HG02623 (cell line): Measurements from ENCODE around the gene RBM6.
"Not testable (repeated sequence)": the region's sequence is repeated elsewhere in the genome, so short reads cannot be mapped to it uniquely, and the experiment has no call there.

Source experiments
- ATAC-seq: cut with Tn5 transposase; IDR thresholded peaks from one replicate; pipeline ENCODE4 v1.9.1; 2021; ENCODE audit warnings: moderate library complexity; ENCODE audit not compliant: unreplicated experiment

The RBM6 gene

DNA sequence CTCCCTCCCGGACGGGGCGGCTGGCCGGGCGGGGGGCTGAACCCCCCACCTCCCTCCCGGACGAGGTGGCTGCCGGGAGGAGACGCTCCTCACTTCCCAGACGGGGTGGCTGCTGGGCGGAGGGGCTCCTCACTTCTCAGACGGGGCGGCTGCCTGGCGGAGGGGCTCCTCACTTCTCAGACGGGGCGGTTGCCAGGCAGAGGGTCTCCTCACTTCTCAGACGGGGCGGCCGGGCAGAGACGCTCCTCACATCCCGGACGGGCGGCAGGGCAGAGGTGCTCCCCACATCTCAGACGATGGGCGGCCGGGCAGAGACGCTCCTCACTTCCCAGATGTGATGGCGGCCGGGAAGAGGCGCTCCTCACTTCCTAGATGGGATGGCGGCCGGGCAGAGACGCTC is 145.0 kb downstream of the RBM6 start:
- ATAC-seq: not testable (repeated sequence)

DNA sequence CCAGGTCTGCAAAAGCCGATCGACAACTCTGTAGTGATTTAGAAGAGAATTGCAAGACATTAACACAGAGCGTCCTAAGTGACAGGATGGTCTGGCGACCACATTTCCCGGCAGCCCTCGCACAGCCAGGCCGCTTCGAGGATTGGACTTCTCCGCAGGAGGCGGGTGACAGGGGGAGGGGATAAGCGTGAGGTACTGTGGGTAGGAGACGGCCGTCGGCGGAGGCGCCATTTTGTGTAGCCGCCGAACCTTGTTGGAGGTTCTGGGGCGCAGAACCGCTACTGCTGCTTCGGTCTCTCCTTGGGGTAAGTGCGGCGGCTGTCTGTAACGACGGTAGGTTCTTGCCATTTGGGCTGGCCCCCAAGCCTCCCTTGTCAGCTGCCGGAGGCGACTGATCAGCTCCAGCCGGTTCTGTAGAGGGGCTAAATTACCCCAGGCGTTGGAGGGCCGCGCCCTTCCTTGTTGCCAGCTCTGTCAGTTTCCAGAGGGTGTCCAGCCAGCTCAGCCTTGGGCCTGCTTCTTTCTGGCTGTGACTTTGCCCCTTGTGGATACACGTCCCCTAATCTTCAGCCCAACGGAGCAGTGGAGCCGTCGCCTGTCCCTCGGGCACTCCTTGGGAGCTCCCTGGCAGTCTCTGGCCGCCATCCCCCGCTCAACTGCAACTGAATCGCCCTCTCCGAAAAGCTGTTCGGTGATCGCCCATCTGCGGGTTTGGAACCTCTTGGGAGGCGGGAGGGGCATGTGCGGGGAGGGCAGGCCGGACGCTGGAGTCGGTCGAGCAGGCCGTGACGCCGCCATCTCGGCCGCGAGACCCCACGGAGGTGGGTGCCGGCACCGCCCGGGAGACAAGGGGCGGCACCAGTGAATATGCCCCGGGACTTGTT is 149.0 kb downstream of the RBM6 start, which contains the start of gene RBM5:
Gene RBM5 (plus strand): TSS at position 195 of the 884 bp plus-strand sequence. CDS start 1,516 bp downstream, outside the sequence.
- peak; percentile 99 for ATAC-seq

DNA sequence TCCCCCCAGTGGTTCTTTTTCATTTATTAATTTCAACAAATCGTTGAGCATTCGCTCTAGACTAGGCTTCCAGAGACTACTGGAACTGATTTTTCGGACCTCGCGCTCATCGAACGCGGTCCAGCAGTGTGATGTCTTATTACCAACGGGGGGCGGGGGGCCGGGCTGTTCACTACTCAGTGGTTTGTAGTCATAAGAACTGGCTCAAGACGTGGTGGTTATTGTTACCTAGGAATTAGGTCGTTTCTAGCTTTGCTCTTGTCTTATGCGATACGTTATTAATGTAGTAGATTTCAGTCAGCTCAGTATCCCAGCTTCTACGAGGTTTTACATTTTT is 149.6 kb downstream of the RBM6 start:
- ATAC-seq: no peak

DNA sequence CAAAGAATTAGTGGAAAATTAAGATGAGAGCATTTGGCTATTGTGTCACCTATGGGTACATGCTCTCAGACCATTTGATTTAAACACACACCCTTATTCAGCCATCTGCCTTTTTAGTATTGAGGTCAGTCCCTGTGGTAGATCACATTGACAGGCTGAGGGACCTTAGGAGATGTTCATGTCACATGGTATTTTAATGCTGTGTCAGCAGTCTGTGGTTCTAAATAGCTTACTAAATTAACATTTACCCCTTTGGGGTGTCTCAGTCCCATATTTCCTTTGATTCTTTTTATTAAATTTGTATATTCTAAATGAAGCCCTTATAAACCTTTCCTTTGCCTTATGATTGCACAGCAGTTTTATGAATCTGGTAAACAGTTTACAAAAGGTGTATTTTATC is 151.0 kb downstream of the RBM6 start:
- no peak for ATAC-seq

DNA sequence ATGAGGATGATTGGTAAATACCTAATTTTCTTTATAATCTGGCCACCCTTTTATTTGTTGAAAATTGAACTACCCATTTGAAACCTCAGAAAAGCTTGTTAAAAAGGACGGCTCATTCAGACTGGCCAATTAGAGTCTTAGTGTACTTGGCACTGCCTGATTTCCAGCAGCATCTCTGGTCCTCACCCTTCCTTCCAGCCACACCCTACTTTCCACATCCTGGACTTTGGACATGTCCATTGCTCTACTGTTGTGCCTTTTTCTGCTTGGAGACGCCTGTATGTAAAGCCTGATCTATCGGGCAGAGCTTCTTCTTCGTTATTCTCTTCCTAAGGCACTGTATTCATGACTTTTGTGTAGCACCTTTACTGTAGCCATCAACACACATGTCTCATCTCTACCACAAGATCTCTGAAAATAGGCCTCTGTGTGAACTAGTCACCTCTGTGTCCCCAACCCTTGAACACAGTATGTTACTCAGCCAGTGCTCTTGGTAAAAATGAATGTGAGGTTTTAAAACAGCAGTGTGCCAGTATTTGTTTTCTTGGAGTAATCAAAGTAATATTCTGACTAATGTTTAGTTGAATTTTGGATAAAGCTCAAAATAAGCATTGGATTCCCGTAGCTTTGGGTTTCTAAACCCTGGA is 155.5 kb downstream of the RBM6 start:
- ATAC-seq: no peak

DNA sequence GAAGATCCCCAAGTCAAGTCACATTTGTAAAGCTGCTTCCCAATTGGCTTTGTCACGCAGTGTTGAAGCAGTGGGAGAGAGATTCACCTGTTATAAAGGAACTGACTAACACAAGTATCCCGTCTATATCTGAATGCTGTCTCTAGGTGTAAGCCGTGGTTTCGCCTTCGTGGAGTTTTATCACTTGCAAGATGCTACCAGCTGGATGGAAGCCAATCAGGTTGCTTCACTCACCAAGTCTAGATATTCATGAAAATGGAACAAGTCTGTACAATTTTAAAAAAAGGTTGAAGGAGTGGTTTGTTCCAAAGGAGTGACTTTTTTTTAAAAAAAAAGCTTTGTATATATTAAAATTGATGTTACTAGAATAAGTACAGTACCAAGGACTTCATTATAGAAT is 160.4 kb downstream of the RBM6 start:
- ATAC-seq: no peak

DNA sequence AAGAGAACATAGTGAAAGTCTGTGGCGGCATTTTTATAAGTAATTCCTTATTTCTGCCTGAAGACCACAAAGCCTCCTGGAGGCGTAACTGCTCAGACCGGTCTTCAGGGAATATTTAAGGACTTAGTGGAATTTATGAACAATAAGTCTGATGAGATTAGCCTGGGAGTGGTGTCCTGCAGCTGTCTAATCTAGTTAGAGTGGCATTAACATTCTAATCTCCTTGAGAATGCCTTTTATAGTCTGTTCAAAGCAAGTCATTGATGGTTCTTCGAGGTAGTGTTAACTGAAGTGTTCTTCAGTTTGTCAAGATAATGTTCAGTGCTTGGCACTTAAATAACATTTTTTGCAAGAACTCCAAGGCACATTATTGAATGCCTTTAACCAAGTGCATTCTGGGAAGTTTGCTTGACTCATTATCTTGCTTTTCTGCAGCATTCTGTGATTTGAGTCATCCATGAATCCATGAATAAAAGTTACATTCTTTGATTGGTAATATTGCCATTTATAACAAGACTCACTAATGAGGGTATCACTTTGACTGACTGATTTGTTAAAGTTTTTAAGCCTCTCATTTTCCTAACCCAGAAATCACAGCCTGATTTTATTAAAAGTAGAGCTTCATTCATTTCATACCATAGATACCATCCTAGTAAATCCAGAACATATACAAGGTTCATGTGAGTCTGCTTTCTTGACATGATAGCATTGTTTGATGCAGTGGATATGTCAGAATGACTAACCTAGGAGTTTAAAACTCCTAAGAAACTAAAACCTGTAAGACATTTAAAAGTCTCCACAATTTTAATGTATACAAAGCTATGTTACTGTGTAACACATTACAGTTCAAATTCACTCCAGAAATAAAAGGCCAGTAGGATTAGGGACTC is 161.3 kb downstream of the RBM6 start:
- no peak for ATAC-seq

DNA sequence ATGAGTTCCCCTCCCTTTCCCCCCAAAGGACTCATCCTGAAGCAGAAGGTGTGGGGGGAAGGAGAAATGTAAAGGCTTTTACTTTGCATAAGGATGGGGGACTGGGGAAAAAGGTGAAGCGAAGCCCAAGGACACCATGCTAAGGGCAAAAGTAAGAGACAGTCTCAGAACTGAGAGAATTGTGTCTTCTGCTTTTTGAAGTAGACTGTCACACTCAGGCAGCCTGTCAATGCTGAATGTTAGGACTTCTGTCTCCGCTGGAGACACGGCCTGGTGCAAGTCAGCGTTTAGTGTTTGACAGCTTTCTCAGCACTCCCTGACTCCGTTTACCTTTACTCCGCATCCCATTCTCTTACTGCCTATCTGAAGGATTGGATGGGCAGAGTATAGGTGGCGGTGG is 162.6 kb downstream of the RBM6 start:
- ATAC-seq: no peak

DNA sequence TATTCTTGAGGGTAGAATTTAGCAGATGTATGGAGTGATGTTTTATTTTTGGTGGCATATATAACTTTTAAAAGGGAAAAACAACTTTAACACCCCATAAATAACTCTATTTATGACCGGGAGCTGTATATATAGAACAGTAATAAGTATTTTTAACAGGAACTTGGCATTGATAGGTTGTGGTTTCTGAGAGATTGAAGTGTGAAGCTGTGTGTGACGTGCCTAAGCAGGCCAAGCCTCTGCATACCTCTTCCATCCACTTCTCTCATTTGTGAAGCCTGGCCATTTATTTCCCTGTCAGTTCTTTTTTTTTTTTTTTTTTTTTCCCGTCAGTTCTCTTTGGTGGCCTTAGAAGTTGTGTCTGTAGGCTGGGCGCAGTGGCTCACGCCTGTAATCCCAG is 171.8 kb downstream of the RBM6 start:
- ATAC-seq: no peak

DNA sequence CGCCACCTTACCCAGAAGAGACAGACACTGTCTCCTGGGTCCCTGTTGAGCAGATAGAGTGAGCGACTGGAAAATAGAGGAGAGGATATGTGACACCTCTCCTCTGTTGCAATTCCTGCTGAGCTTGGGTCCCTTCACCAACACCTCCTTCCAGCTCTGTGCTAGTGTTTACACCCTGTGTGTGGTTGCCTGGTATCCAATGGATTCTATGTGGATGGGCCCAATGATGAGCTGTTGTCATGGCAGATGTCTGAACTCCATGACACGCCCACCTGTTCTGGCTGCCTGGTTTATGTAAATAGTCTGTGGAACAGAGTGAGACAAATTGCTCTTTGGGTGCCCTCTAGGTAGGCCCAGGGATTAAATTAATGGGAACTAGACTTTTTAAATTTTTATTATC is 172.5 kb downstream of the RBM6 start:
- ATAC-seq: no peak

DNA sequence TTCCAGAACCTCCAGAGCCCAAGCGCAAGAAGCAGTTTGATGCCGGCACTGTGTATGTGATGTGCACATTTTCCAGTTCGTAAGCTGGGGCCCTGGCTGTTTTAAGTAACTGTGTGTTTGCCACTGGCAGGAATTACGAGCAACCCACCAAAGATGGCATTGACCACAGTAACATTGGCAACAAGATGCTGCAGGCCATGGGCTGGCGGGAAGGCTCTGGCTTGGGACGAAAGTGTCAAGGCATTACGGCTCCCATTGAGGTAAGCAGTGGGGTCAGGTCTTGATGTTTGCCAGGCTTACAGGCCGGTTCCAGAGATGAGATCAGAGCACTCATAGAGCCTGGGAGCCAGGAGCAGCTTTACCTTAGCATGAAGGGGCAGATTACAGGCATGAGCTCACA is 177.2 kb downstream of the RBM6 start:
- ATAC-seq: no peak

DNA sequence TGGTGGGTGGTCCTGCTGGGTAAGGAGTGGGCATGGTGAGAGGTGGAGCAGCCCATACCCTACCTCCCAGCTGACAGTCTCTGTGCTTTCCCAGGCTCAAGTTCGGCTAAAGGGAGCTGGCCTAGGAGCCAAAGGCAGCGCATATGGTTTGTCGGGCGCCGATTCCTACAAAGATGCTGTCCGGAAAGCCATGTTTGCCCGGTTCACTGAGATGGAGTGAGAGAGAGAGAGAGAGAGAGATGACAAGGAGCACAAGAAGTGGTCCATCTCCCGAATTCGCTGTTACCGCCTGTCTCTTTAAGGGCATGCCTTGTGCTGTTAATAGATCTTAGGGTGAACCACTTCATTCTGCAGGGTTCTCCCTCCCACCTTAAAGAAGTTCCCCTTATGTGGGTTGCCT is 178.3 kb downstream of the RBM6 start:
- no peak for ATAC-seq

DNA sequence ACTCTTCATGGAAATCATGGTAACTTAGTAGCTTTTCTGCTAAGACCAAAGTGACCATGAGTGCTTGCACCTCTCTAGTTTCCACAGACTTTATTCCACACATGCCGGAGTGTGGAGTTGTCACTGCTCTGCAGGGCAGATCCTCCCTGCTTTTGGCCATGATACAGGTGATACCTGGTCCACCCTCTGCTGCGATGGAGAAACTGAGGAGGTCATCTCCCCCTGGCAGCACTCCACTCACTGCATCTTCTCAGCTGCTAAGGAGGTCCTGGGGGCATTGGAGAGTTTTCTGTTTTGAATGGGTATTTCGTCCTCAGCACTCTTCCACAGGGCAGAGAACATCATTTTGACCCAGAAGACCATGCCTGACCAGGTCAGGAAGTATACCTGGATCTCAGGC is 179.8 kb downstream of the RBM6 start:
- ATAC-seq: no peak

DNA sequence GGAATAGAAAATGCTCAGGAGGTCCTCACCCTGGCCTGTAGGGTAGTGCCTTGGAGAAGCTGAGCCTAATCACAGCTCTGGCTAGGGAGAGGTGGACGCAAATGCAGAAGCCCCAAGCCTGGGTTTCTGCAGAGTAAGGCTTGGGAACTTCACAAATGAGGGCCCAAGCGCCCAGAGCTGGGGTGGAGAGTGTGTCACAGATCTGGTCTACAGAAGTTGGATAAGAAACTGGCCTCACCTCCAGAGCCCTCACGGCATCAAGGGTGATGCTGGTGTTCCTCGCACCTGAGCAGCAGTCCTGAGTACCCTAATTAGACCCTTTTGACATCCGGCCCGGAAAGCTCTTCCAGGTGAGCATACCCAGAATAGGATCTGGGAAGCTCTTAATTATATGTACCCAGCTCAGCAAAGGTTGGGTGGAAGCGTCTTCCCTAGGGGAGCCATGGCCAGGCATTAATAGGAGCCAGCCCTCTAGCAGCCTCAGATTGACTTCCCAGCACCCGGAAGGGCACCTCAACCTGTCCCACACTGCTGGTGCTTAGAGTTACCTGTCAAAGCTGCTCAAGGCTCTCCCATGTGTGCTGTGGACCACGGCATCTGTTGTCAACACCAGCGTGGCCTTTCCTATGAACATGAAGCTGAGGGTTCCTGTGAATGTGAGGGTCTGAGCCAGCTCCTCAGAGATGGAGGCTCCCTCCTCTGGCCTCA is 180.6 kb downstream of the RBM6 start:
- no peak for ATAC-seq

DNA sequence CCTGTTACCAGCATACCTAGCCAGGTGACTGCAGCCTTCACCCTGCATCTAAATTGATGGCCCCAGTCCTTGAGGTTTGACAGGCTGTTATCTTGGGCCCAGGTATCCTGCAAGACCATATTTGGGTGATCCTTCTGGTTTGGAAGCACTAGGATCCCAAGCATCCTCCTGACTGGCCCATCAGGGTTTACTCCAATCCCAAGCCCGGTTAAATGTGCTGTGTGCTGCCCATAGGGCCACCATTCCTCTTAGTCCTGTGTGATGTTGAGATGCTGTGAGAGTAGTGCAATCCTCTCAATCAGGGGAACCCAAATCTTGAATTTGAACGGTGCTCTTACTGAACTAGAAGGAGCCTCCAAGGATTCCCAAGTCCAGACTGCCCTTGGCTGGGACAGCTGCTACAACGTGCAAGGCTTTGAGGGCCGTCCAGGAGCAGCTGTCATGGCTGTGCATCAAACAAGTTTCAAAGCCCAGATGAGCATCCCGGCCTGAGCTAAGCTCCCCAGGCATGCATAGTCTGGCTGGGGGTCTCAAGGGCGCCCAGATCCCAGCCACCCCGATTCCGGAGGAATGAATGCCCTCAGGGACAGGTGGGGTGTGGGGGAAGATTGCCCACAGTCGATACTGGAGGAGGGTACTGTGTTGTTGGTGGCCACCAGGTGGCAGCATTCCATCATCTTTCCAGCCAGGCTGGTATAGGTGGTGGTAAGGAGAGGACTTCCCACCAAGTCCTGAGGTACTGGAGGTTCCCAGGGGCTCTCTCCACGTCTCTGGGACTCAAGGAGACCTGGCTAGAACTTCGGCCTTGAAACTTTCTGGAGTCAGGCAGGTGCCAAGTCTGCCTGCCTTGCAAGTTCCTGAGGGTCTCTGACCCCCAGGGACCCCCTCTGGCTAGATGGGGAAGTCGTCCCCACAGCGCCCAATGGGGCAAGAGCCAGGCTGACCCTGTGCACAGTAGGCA is 181.4 kb downstream of the RBM6 start:
- ATAC-seq: no peak

DNA sequence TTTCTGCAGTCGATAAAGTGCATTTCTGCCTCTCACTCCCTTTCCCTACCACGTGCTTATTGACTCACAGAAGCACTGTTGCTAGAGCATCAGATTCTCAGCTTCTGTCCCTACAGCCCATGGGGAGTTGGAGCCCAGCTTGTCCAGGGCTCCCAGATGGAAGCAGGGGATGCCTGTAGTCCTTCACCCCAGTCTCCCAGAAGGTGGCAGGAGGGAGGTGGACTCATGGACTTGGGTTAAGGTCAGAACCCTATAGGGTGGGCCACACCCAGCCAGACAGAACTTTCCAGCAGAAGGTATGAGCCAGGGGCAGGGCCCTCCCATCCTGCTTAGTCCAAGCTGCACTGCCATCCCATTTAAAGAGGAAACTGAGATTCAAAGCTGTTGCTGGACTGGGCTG is 182.1 kb downstream of the RBM6 start:
- no peak for ATAC-seq

DNA sequence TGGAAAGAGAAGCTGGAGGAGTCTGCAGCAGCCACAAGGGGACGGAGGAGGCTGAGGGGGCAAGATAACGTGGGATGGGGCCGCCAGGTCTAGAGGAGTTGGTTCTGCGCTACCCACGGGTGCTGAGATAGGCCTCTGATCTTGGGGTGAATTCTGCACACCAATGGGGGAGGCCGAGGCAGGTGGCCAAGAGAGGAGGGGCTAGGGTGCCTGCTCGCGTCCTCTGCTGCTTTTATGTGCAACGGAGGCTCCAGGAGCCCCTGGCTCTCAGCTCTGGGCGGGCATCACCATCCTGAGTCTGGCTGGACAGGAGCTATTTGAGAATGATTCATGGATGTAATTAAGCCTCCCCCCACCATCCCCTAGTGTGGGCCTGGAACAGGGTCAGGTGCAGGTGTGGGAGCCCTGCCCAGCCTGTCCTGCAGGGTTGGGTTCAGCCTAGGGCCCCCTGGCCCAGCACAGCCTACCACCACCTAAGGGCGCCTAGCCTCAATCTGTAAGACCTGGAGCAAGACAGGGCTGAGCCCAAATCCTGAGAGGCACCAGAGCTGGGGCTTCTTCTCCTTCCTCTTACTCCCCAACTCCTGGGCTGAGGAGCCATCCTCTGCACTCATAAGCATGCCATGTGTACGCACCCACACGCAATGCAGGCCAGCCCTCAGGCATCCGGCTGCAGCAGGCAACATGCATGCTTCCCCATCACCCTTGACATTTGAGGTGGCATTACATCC is 182.9 kb downstream of the RBM6 start:
- ATAC-seq: no peak

DNA sequence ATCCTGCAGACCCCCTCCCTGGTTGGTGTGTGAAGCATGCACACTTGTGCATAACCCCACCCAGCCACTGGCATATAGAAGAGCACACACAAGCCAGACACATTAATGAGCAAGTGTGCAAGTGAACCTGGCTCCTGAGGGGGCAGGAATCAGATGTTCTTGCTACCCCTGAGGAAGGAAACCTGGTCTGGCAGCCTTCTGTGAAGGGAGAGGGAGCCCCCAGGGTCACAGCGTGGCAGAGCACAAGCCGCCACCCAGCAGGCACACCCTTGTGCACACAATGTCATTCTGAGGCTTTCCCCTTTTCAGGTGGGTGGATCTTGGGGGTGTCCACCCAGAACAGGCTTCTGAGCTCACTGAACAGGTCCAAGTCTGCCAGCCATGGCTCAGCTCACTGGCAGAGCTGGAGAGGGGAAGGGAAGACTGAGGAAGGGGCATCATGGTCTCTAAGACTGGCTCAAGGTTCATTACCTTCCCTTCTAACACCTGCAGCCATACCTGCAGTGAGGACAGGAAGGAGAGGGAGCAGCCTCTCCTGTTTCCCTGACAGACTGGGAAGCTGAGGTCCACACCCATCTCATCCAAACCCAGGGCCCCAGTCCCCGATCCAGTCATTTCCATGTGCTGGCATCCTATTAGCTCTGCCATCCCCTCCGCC is 183.6 kb downstream of the RBM6 start:
- ATAC-seq: no peak
